ENCODE data around the gene SLC22A1. TPM values are rescaled to one million over a fixed set of nuclear protein-coding genes. Genes with fewer than 3 reads are reported as not detected.

The SLC22A1 gene
- total and polyA plus RNA-seq, 2 of the 4 experiments (the other 2 are of a cell fraction) = 0.10 TPM; not detected in 1

GRCh38 chr6:160103825-160104100 is 17.9 kb upstream of the SLC22A1 start:
- dilution Hi-C loops (cut with HindIII; ENCODE audit: low sequenced_read_pairs, unreplicated experiment) = no loop called here
- BruUV-seq (replicated peaks) = no TSS peak
- no peak overlapping the region for H2BK120ac ChIP-seq (ENCODE audit: low read depth, low read length)
- ATAC-seq (ENCODE audit: low read depth) = no peak
- WGBS, 2 experiments (ENCODE audit: extremely low coverage in 2 of 2, insufficient read length in 1 of 2) = 100% methylated on average over 3 of the region's 7 CpGs; no CpG with 5 or more reads in 1 of the 2 experiments
- no peak overlapping the region for H3K4me2 ChIP-seq (ENCODE audit: low read depth, low read length)
- intact Hi-C loops (cut with micrococcal nuclease) = no loop called here
- no peak overlapping the region for H3K4me3 ChIP-seq (ENCODE audit: insufficient read depth, low read depth, low read length)
- H2AK9ac ChIP-seq (replicated peaks; ENCODE audit: low read depth, low read length, poor library complexity) = no peak overlapping the region
- ChIA-PET CTCF (no interaction called here), POLR2A (ENCODE audit: unreplicated experiment) (no interaction called here)
- H3K56ac ChIP-seq (ENCODE audit: extremely low read depth, insufficient read depth, low read length) = no peak overlapping the region
- H2BK20ac ChIP-seq (ENCODE audit: low read depth, low read length) = no peak overlapping the region
- no peak overlapping the region for H3K27ac ChIP-seq (ENCODE audit: insufficient read depth, low read length)
- no peak for TF ChIP-seq MXI1 (IDR thresholded peaks at IDR 0.05; ENCODE audit: borderline replicate concordance, low read depth, low read length)
- no peak for TF ChIP-seq NFE2L2 (IDR thresholded peaks at IDR 0.05; ENCODE audit: low read depth, low read length)
- no peak for TF ChIP-seq RFX5 (IDR thresholded peaks at IDR 0.05; ENCODE audit: low read depth, low read length)
- no peak for TF ChIP-seq SMC3 (IDR thresholded peaks at IDR 0.05; ENCODE audit: low read depth, low read length)
- no peak for TF ChIP-seq CTCF (conservative IDR thresholded peaks at IDR 0.05; ENCODE audit: low read depth, low read length)
- TF ChIP-seq BHLHE40 (IDR thresholded peaks at IDR 0.05; ENCODE audit: low read depth, low read length) = no peak
- no peak overlapping the region for H2BK5ac ChIP-seq (ENCODE audit: low read depth, low read length, poor library complexity, severe bottlenecking)
- no peak overlapping the region for H3K14ac ChIP-seq (replicated peaks; ENCODE audit: low read depth, low read length)
- no peak overlapping the region for H3K18ac ChIP-seq (ENCODE audit: low read depth, low read length)
- H3K4me1 ChIP-seq (ENCODE audit: control insufficient read depth, insufficient read depth, low read length) = no peaks in the 10 kb centered on the region; the same call in 1 of the 2 replicates
- H3K36me3 ChIP-seq (ENCODE audit: control insufficient read depth, insufficient read depth, low read length) = peaks cover 56% of the 10 kb centered on the region
- H2BK15ac ChIP-seq (ENCODE audit: low read depth, low read length) = no peak overlapping the region
- no peak for DNase-seq
- no peak overlapping the region for H2AFZ ChIP-seq (replicated peaks; ENCODE audit: low read length, poor library complexity)
- H3K9me3 ChIP-seq (ENCODE audit: control insufficient read depth, insufficient read depth, low read length) = no peaks in the 10 kb centered on the region
- H4K20me1 ChIP-seq (ENCODE audit: insufficient read depth, low read length) = no peaks in the 10 kb centered on the region
- H3K9me1 ChIP-seq (ENCODE audit: insufficient read depth, low read length) = no peaks in the 10 kb centered on the region; the same call in 1 of the 2 replicates
- H4K8ac ChIP-seq (ENCODE audit: low read depth in 2 of 2, low read length in 2 of 2) = no peak overlapping the region
- no peak overlapping the region for H4K5ac ChIP-seq (ENCODE audit: low read depth, low read length)
- H2AK5ac ChIP-seq (ENCODE audit: low read depth, low read length) = no peak overlapping the region
- H3K79me1 ChIP-seq (ENCODE audit: low read depth in 1 of 2, low read length in 2 of 2) = peaks cover 0 to 3% of the 10 kb centered on the region in 2 experiments; a peak in 1 of 4 replicates
- H3K4ac ChIP-seq (ENCODE audit: low read depth, low read length) = no peak overlapping the region
- H3K27me3 ChIP-seq (ENCODE audit: control insufficient read depth, insufficient read depth, low read length) = no peaks in the 10 kb centered on the region
- no peak overlapping the region for H3K9ac ChIP-seq (ENCODE audit: low read depth, low read length)
- in situ Hi-C loops (cut with MboI; ENCODE audit: low sequenced_read_pairs) = no loop called here
- H4K91ac ChIP-seq (ENCODE audit: insufficient read depth, low read depth, low read length) = no peak overlapping the region
- no peak overlapping the region for H3K23ac ChIP-seq (ENCODE audit: low read depth, low read length)
